HS-5 (cell line): Measurements from ENCODE around the gene MRPS12.
"Not testable (repeated sequence)": the region's sequence is repeated elsewhere in the genome, so short reads cannot be mapped to it uniquely, and the experiment has no call there.

Experiments
- DNase-seq: peaks from one replicate; pipeline ENCODE4 v3.0.0-alpha.2; 2012; ENCODE audit warnings: low read depth

The MRPS12 gene

DNA sequence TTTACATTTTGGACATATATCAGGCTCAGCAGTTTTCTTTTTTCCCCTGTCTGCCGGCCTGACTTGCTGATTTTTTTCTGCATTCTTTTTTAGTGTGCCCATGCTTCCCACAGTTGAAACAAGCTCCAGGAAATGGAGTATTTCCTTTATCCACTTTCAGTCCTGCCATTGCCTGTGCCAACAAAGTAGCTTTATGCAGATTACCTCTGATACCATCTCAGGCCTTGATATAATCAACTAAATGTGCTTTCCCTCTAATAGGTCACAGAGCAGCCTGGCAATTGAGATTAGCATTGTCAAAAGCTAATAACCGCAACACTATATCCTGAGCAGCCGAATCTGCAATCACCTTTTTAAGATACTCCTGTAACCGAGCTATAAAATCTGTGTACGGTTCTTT is 9.2 kb downstream of the MRPS12 start:
- no peak for DNase-seq

DNA sequence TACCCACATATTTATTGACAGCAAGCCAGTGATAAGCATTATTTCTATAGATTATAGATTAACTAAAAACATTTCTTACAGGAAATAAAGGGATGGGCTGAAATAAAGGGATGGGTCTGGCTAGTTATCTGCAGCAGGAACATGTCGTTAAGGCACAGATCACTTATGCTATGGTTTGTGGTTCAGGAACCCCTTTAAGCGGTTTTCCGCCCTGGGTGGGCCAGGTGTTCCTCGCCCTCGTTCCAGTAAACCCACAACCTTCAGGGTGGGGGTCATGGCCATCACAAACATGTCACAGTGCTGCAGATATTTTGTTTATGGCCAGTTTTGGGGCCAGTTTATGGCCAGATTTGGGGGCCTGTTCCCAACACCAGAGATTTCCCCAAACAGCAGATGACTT is 10.7 kb downstream of the MRPS12 start:
- DNase-seq, result not testable (repeated sequence)

DNA sequence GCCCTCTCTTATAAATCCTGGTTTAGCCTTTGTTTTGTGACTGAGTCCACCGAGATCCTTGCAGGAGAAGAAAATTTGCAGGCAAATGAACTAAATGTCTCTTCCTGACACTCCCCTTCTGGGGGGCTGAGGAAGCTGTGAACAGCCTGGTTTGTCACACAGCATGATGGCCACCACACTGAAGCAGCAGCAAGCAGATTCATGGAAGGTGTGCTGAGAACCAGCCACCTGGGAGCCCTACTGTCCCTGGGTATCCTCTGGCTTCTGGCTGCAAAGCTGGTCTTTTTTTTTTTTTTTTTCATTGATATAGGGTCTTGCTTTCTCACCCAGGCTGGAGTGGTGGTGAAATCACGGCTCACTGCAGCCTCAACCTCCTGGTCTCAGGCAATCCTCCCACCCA is 11.2 kb downstream of the MRPS12 start:
- no peak for DNase-seq

- no peak for DNase-seq
Observed at GRCh38 chr19:38942471-38943181, 11.9 kb downstream of the MRPS12 start.

GRCh38 chr19:38944981-38945506 is 14.3 kb downstream of the MRPS12 start:
- no peak for DNase-seq

- no peak for DNase-seq
Observed at GRCh38 chr19:38945562-38946228, 15.0 kb downstream of the MRPS12 start.

DNA sequence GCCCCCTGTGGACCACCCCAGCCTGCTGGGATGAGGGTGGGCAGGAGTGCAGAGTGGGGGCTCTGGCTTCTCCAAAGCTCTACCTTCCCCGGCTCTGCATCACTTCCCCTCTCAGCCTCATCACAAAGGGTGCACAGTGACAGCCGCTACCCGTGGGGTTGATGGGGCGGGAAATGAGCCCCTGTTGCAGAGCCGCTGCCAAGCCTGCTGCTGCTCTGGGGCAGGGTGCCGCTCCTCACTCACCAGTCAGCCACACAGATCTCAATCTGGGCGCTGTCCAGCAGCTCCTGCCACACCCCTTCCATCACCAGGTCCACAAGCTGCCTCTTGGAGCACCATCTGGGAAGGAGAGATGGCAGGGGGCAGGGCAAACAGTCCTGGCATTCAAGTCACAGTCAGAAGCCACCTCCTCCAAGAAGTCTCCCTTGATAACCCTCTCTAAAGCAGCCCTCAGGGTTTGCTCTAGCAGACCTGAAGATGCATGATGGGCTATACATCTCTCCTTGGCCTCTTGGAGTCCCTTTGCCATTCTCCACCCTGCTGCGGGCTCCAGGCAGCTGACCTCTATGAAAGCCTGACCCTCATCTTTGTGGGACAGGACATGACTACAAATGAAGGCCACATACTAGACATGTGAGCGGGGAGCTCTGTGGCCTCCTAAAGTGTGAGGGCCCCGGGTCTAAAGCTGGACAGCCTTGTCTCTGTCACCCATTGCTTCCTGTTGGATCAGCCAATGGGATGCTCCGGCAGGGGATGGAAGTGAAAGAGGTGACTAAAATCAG is 15.7 kb downstream of the MRPS12 start:
- no peak for DNase-seq

DNA sequence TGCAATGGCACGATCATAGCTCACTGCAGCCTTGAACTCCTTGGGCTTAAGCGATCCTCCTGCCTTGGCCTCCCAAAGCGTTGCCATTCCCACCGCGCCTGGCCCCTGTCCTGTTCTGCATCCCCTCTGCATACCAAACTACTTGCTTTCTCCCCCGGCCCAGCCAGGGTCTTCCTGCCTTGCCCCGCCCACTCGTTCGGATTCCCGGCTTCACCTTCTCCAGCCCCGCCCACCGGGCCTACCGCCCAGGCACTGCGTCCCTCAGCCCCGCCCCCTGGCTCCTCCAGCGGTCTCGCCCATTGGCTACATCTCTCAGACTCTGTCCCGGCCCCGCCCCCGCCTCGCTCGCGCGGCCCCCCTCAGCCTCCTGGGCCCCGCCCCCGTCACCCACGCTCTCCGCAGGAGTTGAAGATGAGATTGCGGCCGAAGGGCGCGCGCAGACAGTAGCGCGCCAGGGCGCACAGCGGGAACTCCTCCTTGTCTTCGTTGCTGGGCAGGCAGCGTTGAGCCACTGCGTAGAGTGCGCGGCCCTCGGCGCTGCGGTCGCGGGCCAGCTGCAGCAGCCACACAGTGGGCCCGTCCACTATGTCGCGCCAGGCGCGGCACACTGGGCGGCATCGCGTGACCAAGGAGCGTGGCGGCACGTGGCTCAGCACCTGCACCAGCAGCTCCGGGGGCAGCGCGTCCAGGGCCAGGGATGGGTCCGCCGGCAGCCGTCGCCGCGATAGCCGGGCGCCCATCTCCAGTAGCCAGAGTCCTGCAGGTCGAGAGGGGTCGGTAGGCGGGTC is 19.0 kb downstream of the MRPS12 start:
- DNase-seq, result no peak

- DNase-seq, result no peak
Observed at GRCh38 chr19:38951187-38951586, 20.4 kb downstream of the MRPS12 start.

GRCh38 chr19:38952395-38953165 is 21.8 kb downstream of the MRPS12 start:
- no peak for DNase-seq

DNA sequence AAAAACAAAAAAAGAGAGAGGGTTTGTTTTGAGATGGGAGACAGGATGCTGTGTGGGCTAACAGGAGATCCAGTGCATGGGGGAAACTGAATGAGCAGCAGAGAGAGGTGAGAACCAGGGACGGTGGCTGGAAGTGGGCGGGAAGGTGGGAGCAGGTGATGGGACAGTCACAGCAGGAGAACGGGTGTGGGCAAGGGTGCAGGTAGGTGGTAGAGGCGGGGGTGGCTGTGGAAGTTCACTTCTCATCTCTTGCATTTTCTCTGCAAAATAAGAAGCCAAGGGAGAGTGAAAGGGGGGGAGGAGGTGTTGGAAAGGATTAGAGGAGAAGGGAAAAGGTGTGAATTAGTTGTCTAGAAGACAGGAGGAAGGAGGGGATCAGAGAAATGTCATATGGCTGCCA is 22.9 kb downstream of the MRPS12 start:
- no peak for DNase-seq

- DNase-seq, result no peak
Observed at GRCh38 chr19:38956264-38956663, 25.5 kb downstream of the MRPS12 start.

DNA sequence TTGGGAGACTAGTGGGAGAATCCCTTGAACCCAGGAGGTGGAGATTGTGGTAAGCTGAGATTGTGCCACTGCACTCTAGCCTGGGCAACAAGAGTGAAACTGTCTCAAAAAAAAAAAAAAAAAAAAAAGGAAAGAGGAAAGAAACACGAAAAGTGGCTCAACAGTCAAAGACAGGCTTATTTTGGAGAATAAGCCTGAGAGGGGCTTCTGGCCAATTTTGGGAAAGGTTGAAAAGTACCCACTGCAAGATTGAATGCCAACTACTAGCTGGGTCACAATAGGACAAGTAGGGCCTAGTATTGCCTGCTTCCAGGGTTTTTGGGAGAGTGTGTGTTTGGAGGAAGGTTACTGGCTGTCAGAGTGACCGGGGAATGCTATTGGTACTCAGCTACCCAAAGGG is 27.6 kb downstream of the MRPS12 start:
- no peak for DNase-seq

DNA sequence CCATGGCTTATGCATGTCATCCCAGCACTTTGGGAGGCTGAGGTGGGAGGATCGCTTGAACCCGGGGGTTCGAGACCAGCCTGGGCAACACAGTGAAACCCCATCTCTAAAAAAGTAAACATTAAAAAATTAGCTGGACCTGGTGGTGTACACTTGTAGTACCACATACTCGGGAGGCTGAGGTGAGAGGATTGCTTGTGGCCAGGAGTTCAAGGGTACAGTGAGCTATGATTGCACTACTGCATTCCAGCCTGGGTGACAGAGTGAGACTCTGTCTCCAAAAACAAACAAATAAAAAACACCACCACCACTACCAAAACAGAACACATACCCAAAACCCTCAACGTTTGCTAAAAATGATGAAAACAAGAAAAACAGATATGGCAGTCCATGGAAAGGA is 28.9 kb downstream of the MRPS12 start:
- no peak for DNase-seq

DNA sequence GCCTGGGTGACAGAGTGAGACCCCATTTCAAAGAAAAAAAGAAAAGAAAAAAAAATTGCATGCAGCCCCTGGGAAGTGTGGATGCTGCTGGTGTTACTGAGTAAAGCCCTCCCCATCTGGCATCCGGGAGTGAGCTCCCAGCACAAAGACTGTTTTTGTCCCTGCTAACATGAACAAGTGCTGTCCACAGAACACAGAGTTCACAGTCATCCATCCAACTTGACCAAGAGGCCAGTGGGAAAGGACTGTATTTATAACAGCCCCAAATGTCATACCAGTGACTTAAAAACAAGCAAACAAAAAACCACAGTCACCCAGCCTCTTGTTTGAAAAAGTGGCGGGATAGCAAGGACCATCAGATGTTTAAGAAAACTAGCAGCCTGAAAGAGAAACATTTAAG is 34.0 kb downstream of the MRPS12 start:
- DNase-seq, result no peak

GRCh38 chr19:38966149-38966548 is 35.4 kb downstream of the MRPS12 start:
- DNase-seq, result not testable (repeated sequence)

DNA sequence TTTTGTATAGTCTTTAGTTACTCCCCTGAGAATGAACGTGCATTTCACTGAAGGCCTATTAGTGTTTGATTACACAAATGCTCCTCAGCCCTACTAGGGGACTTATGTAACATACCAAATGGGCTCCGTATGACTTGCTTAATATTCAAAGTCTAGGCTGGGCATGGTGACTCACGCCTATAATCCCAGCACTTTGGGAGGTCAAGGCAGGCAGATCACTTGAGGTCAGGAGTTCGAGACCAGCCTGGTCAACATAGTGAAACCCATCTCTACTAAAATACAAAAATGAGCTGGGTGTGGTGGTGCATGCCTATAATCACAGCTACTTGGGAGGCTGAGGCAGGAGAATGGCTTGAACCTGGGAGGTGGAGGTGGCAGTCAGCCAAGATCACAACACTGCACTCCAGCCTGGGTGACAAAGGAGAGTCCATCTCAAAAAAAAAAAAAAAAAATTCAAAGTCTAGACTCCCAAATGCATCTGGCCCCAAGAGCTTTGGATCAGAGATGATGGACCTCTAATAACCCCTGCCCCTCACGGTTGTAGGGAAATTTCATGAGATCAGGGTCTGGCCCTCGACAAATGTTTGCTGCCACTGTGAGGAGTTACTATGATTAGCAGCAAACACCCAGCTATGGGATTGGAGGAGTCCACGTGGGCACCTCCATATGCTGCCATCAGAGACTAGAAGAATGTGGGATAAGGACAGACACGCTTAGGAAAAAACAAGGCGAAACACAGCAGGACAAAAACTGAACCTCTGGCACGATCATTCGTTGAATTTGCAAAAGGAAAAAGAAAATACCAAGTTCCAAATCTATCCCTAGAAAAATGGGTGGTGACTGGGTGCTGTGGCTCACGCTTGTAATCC is 40.2 kb downstream of the MRPS12 start:
- DNase-seq, result no peak

- no peak for DNase-seq
Observed at GRCh38 chr19:38971672-38972071, 40.9 kb downstream of the MRPS12 start.

DNA sequence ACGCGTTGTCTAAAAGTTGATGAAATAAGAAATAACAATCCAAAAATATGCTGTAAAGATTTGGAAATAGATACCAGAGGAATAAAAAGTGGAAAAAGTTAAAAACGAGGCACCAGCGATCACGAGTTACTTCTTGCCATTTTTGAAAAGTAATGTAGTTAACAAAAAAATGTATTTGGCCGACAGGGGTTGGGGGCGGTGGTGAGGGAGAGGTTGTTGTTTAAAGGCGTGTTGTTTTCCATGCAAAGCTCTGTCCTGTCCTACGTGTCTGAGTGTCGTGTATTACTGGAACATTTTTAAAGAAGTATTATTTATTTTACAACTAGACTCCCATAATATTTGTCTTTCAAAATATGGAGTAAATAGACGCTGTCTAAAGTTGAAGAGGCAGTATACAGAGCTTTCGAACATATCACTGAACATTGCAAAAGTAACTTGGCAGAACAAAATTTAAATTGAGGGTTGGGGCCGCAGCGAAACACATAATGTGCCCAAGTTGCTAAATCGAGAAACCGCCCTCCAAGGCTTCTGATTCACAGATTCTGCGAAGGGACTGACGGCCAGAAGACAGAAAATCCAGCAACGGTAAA is 44.0 kb downstream of the MRPS12 start:
- DNase-seq, result no peak
